Activated CD8-positive, alpha-beta memory T cell treated with anti-CD3 and anti-CD28 coated beads for 4 hours (primary cell): ENCODE data around the gene NEU4.
"Not testable (repeated sequence)": the region's sequence is repeated elsewhere in the genome, so short reads cannot be mapped to it uniquely, and the experiment has no call there.

Experiments used
- DNase-seq, 2 donors: peaks; one replicate each; pipeline ENCODE4 v3.0.0-alpha.2; 2020; ENCODE audit warnings: low read depth in 2 of 2

NEU4 gene

DNA sequence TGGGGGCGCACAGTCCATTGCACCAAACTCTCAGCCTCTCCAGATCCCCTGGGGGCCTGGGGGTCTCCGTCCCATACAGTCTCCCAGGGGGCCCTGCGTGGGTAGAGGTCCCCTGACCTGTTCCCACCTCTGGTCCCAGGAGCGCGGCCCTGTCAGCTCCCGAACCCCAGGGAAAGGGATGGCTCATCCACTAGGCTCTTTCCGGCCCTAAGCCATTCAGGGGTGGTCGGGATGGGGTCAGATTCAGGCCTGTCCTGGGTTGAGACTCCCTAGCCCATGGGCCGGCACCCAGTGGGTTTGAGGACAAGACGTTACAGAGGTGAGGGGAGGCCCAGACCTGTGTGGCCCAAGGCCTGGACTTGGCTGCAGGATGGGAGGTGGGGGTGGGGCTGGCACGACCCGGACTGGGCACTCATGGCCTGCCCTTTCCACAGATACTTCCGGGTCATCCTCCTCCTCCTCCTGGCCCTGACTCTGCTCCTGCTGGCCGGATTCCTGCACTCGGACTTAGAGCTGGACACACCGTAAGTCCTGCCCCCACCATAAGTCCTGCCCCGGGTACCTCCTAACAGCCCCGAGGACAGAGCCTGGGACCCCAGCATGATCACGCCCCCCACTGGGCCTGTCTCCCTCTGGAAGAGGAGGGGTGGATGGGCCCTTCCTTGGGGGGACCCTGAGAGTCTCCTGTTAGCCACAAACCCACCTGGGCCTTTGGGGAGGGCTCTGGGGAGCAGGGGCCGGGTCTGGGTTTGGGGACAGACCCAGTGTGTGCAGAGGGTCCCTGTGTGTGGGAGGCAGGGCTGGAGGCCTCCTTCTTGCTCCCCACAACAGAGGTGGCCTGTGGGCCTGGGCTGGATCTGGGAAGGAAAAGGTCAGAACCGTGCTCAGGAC, 10.1 kb upstream of the NEU4 start:
- no peak for DNase-seq

DNA sequence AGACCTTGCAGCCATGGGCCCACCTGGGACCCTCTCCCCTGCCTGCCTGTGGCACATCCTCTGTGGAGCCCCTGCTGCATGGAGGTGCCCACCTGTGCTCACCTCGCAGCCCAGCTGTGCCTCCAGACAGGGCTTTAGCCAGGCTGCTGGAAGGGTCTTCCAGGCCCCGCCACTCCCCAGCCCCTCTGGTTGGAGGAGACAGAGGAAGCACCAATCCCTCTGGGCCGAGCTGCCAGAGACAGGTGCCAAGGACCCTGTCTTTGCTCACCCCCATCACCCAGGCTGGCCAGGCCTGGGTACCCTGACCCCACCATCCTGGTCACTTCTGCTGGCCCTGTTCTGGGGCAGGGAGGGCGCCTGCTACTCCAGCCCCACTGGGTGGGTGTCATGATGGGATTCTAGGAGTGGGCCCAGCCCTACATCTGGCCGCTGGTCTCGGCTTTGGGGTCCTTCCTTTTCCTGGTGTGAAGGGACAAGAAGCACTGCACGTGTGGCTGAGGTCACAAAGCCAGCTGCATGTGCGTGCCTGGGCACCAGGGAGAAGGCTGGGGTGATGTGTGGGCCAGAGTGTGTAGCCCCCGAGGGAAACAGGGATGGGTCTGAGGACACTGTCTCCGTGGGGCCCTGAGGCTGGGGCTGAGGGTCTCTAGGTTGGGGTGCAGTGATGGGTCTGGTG, 9.3 kb upstream of the NEU4 start:
- DNase-seq, result no peak

DNA sequence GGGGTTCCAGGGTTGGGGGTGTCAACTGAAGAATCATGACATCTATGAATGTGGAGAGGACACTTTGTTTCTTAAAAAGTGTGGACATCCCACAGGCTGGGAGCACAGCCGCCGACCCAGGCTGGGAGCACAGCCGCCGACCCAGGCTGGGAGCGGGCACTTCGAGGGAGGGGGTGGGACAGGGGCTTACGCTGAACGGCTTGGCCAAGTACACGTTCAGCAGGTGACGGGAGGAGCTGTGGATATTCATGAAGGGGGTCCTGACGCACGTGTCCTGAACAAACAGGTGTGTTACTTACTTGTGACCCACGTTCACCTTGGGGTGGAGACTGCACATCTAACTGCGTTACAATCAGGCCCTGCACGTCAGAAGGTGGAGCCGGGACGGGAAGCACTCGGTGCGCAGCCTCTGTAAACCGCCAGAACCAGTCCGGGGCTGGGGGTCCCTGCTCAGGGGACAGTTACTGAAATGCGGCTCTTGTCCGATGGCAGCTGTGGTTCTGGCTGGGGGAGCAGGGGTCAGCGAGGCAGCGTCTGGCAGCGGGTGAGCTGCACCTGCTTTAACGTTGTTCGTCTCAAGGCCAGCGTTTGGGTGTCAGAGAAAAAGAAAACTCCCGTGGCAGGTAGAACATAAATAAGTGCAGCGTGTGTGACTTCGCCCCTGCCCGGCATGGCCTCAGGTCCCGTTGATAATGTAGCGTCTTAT, 8.6 kb upstream of the NEU4 start:
- not testable (repeated sequence) for DNase-seq

DNA sequence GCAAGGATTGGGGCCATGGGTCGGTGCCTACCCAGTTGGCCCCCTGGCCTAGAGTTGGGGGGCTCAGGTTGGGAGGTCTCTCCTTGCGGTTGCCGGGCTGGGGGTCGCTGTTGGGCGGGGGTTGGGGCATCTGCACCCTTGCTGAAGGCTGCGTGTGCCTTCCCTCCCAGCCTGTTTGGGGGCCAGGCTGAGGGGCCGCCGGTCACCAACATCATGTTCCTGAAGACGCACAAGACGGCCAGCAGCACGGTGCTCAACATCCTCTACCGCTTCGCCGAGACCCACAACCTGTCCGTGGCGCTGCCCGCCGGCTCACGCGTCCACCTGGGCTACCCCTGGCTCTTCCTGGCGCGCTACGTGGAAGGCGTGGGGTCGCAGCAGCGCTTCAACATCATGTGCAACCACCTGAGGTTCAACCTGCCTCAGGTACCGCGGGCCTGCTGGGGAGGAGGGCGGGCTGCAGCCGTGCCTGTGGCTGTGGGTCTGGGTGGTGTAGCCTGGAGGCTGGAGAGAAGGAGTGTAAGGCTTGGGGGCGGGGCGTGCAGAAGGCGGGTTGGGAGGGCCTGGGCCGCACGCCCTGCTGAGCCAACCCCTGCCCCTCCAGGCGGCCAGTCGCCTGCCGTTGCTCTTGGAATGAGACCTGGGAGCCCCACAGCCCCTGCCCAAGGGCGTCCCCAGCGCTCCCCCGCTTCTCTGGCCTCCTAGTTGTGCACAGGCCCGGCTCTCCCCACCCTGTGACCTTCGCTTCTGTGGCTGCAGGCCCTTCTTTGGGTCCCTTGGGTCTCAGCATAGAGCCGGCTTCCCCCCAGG, 7.2 kb upstream of the NEU4 start:
- DNase-seq, result no peak

DNA sequence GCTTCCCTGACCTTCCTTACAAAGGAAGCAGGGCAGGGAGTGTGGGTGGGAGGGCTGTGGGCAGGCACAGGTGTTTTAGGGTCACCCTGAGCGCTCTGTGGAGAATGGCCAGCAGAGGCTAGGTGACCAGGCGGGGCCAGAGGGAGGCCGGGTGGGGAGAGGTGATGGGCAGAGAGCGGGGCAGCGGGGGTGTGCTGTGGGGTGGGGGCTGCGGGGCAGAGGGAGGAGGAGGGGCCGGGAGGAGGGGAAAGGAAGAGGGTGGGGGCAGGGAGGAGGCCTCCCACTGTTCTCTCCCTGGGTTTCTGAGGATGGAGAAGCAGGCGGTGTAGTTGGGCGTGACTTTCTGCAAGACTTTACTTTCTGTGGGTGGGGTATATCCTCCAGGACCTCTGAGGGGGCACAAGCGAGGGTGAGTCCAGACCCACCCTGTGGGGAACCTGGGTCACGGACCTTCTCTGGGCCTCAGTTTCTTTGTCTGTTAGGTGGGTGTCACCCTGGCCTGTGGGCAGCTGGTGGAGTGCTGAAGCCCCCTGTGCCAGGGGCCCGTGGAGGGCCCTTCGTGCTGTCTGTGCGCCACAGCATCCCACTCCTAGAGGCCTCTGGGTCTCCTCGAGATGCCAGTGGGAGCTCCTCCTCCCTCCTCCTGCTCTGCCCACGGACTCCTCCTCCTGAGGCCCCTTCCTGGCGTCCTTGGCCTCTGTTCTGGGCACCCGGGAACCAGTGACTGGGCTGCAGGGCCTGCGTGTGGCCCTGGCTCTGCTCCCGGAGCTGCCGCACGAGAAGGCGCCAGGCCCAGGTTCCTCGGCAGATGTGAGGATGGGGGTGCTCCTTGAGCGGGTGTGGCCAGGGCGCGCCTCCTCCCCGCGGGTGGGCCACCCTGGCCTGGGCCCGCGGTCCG, 6.3 kb upstream of the NEU4 start:
- DNase-seq, result no peak

DNA sequence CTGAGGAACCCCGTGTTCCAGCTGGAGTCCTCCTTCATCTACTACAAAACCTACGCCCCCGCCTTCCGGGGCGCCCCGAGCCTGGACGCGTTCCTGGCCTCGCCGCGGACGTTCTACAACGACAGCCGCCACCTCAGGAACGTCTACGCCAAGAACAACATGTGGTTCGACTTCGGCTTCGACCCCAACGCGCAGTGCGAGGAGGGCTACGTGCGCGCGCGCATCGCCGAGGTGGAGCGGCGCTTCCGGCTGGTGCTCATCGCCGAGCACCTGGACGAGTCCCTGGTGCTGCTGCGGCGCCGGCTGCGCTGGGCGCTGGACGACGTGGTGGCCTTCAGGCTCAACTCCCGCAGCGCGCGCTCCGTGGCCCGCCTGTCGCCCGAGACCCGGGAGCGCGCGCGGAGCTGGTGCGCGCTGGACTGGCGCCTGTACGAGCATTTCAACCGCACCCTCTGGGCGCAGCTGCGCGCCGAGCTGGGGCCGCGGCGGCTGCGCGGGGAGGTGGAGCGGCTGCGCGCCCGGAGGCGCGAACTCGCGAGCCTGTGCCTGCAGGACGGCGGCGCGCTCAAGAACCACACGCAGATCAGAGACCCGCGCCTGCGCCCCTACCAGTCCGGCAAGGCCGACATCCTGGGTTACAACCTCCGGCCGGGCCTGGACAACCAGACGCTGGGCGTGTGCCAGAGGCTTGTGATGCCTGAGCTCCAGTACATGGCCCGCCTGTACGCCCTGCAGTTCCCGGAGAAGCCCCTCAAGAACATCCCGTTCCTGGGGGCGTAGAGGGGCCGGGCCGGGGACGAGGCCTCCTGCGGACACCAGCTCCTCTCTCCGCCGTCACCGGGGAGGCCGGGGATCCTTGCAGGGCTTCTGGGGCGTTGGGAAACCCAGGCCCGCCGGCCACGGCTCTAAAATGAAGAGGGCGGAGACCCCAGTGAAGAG, 5.3 kb upstream of the NEU4 start:
- DNase-seq, result no peak

DNA sequence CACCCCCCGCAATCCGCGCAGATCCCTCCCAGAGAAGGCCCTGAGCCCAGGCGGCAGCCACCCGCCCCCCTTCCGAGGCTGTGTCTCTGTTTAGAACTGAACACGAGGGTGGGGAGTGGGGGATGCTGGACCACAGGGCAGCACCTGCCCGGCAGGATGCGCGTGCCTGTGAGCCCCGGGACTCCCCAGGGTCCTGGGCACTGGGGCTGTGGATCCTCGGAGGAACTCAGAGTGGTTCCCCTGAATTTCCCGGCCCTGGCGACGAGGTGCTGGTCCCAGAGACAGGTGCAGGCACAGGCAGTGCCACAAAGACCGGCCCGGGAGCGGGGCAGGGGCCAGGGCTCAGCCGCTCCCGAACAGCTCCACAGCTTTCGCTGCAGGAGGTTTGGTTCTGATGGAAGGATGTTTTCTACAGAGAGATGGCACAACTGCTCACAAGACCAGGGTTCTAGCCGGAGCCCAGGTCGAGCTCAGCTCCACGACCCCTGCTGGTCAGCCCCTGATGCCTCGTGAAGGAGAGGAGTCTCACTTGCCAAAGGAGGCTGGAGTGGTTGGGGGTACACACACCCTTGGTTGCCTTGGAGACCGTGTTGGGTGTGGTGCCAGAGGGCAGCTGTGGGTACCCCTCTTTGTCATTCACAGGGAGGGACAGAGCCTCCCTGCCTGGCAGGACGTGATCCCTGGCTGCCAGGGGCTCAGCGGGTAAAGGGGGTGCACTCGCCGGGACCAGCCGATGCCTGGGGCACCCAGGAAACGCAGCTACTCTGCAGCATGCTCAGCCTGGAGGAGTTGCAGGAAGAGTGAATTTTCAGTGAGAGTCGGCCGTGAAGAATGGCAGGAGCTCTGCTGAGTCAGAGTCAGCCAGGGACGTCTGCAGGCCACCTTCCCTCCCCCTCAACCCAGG, 4.4 kb upstream of the NEU4 start:
- no peak for DNase-seq

DNA sequence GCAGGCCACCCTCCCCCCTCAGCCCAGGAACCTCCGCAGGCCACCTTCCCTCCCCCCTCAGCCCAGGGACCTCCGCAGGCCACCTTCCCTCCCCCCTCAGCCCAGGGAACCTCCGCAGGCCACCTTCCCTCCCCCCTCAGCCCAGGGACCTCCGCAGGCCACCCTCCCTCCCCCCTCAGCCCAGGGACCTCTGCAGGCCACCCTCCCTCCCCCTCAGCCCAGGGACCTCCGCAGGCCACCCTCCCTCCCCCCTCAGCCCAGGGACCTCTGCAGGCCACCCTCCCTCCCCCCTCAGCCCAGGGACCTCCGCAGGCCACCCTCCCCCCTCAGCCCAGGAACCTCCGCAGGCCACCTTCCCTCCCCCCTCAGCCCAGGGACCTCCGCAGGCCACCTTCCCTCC, 2.8 kb upstream of the NEU4 start:
- DNase-seq, result not testable (repeated sequence)

DNA sequence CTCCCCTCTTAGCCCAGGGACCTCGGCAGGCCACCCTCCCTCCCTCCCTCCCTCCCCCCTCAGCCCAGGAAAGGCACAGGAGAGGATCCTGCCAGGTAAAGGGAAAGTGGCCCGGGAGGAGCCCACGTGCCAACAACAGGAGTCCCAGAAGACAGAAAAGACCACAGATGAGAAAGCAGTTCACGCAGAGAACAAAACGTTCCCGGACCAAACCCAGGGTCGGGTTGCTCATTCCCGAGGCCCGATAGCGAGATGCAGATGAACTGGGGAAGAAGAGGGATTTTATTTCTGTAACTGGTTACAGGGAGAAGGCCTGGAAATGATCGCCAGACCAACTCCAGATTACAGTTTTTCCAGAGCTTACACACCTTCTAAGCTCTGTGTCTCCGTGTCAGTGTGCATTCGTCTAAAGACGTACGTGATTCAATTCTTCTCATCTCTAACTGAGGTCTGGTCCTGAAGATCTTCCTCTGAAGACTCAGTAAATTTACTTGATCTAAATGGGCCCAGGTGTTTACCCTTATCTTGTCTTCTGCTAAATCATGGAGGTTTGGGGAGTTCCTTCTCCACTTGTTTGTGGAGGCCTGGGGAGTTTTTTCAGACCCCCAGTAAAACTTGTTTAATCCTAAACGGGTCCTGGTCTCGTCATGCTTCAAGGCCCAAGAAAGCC, 807 bp upstream of the NEU4 start:
- no peak for DNase-seq

DNA sequence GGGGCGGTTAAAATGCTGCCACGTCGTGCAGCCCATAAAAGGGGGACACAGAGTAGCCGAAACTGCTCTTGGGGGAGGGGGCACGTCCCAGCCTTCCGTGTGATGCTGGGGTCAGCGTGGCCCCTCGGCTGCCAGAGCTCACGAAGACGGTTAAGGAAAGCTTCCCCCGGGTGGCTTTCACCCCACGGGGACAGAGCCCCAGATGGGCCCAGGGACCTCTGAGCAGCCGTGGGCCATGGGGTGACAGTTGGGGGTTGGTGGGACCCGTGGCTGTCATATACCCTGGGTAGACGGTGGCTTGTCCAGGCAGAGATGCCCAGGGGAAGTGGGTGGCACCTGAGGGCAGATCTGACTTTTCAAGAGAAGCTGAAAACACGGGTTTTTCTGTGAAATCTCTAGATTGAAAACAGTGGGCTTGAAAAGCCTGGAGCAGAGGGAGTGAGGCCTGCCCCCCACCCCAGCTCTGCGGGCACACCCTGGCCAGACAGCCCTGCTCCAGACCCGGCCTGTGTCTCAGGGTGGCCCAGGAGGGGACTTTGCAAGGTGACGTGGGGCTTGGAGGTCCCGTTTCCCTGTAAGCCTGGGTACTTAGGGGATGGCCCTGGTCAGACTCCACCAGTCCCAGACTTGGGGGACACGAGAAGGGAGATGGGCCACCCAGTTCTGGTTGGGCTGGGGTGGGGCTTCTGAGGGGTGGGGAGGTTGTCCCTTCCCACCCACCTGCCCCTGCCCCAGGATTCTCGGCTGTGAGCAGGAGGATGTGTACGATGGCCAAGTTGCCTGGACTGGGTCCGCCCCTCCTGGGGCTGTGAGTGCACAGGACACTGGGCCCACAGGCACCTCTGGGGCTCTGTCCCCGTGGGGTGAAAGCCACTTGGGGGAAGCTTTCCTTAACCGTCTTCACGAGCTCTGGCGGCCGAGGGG, 652 bp downstream of the NEU4 start:
- no peak for DNase-seq

DNA sequence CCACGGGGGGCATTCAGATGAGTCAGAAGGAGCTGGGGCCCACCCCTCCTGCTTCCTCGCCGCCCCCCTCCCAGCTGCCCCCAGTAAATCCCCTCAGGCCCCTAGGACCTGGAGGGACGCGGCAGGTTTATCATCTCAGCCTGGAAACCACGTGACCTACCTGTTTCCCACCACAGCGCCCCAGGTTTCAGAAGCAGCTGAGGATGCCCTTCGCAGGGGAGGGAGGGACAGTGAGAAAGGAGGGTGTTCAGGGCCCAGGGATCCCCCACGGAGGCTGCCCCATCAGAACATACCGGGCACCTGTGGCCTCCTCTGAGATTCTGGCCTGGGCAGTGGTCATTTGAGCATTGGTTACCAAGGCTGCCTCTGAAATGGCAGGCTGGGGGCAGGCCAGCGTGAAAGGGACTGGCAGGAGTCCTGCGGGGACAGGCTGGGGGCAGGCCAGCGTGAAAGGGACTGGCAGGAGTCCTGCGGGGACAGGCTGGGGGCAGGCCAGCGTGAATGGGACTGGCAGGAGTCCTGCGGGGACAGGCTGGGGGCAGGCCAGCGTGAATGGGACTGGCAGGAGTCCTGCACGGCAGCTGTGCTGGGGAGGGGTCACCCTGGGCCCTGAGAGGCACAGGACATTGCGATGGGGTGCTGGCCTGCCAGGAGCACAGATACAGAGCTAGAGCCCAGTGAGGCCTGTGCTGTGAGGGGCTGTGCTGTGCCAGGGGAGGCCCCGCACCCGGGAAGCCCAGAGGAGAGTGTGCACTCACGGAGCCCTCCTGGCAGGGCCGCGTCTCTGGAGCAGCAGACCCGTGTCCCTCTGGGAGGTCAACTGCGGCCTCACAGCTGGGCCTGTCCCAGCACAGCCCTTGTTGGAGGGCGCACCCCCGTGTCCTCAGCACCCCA, 1.6 kb downstream of the NEU4 start:
- DNase-seq, result no peak

DNA sequence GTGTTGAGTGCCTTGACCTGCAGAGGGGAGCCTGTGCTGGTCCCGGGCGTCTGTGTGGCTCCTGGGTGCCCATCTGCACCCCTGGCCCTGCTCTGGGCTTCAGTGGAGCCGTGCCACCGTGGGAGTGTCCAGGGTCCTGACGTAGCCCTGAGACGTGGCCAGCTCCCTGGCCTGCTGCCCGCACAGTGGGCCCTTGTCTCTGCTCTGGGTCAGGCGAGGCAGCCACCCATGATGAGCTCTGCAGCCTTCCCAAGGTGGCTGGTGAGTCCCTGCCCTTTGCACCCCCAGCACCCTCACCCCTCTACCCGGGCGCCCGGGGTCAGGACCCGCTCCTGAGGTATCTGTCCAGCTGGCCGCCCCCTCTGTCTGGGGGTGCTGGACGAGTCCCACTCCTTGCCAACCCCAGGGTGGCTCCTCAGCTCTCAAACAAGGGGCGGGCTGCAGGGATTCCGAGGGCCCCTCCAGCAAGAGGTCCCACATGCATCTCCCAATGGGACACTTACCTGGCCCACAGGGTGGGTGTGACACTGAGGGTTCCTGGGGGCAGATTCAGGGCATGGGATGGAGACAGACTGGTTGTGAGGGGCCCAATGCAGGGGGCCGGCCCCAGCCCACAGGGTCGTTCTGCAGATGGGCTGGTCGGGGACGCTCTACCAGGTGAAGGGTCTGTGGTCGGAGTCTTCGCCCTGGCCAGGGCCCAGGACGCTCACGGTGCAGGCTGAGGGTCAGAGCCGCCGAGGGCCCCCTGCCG, 2.4 kb downstream of the NEU4 start:
- DNase-seq, result no peak

DNA sequence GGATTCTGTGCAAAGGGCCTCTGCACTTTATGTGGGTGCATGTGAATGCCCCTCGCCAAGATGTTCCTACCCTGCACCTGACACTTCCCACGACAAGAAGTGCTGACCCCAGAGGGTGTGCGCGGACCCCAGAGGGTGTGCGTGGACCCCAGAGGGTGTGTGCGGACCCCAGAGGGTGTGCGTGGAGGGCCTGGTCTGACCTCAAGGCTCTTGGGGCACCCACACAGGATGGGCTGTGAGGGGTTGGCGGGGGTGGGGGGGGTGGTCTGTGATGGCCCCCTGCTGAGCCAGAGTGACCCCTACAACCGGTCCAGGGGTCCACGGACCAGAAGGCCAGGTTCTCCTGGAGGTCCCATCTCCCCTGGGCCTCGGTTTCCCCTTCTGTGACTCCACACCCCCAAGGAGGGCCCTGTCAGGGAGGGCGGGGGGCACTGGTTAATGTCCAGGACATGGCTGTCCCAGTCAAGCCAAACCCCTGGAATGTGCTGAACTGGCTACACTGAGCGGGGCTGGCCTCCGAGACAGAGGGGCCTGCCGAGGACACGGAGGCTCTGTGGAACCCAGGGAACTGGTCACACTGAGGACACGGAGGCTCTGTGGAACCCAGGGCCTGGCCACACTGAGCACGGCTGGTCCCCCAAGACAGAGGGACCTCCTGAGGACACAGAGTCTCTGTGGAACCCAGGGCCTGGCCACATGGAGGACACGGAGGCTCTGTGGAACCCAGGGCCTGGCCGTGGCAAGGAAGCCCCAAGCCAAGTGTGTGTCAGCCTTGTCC, 3.1 kb downstream of the NEU4 start:
- no peak for DNase-seq
